NCI-H2081 treated with DMSO at 0.1 percent for 48 hours (cell line): ENCODE results near the gene EBNA1BP2.
"Not testable (repeated sequence)": the region's sequence is repeated elsewhere in the genome, so short reads cannot be mapped to it uniquely, and the experiment has no call there.

ENCODE experiments used
- DNase-seq: peaks from one replicate; lab custom pipeline; 2025; lab: John Stamatoyannopoulos, UW

Gene EBNA1BP2

GRCh38 chr1:43171312-43171875, 696 bp downstream of the EBNA1BP2 start:
- no peak for DNase-seq

GRCh38 chr1:43165765-43166164, 6.3 kb downstream of the EBNA1BP2 start:
- no peak for DNase-seq

GRCh38 chr1:43165162-43165561, 6.9 kb downstream of the EBNA1BP2 start:
- DNase-seq = no peak

GRCh38 chr1:43156026-43156425, 16.1 kb downstream of the EBNA1BP2 start:
- DNase-seq = no peak

GRCh38 chr1:43153443-43153842, 18.6 kb downstream of the EBNA1BP2 start:
- no peak for DNase-seq

GRCh38 chr1:43152866-43153265, 19.2 kb downstream of the EBNA1BP2 start:
- DNase-seq = no peak

- no peak for DNase-seq
These were observed 22.2 kb downstream of the EBNA1BP2 start for GRCh38 chr1:43149889-43150288.

GRCh38 chr1:43147625-43148327, 24.3 kb downstream of the EBNA1BP2 start:
- DNase-seq = peak; percentile 61

GRCh38 chr1:43144237-43144636, 27.9 kb downstream of the EBNA1BP2 start:
- no peak for DNase-seq

GRCh38 chr1:43143441-43143888, 28.6 kb downstream of the EBNA1BP2 start:
- no peak for DNase-seq

GRCh38 chr1:43140583-43140982, 31.5 kb downstream of the EBNA1BP2 start:
- DNase-seq = no peak

GRCh38 chr1:43140010-43140409, 32.1 kb downstream of the EBNA1BP2 start:
- DNase-seq = no peak

GRCh38 chr1:43139295-43139694, 32.8 kb downstream of the EBNA1BP2 start:
- not testable (repeated sequence) for DNase-seq

GRCh38 chr1:43137445-43138052, 34.5 kb downstream of the EBNA1BP2 start:
- no peak for DNase-seq

- no peak for DNase-seq
These were observed 36.0 kb downstream of the EBNA1BP2 start for GRCh38 chr1:43135857-43136781.

- no peak for DNase-seq
These were observed 37.5 kb downstream of the EBNA1BP2 start for GRCh38 chr1:43134640-43135039.

- DNase-seq = no peak
These were observed 38.0 kb downstream of the EBNA1BP2 start for GRCh38 chr1:43134068-43134467.

- no peak for DNase-seq
These were observed 42.7 kb downstream of the EBNA1BP2 start for GRCh38 chr1:43129426-43129825.

- DNase-seq = no peak
These were observed 43.3 kb downstream of the EBNA1BP2 start for GRCh38 chr1:43128816-43129215.

- no peak for DNase-seq
These were observed 49.1 kb downstream of the EBNA1BP2 start for GRCh38 chr1:43123031-43123430.

GRCh38 chr1:43121256-43121900, 50.7 kb downstream of the EBNA1BP2 start:
- DNase-seq = no peak
